Choroid plexus epithelial cell (primary cell): Measurements from ENCODE around the gene GFRA4.

Experiments used
- DNase-seq: peaks from one replicate; pipeline ENCODE4 v3.0.0-alpha.2; 2010; ENCODE audit warnings: low read depth
- H3K4me3 ChIP-seq: 2 replicates; pipeline ENCODE4 v1.5.1; 2011; ENCODE audit warnings: low read depth, mild to moderate bottlenecking, control low read depth, low read length, moderate library complexity
- CTCF ChIP-seq: conservative IDR thresholded peaks from 2 replicates; pipeline ENCODE4 v1.5.1; 2011; ENCODE audit warnings: low read depth, mild to moderate bottlenecking, control low read depth, inconsistent platforms, low read length, moderate library complexity

The GFRA4 gene

GRCh38 chr20:3693376-3693775, 30.2 kb upstream of the GFRA4 start:
- no peak overlapping the region for H3K4me3 ChIP-seq
- no peak for TF ChIP-seq CTCF
- DNase-seq: no peak

GRCh38 chr20:3692706-3693294, 29.6 kb upstream of the GFRA4 start:
- TF ChIP-seq CTCF: no peak
- DNase-seq: no peak
- no peak overlapping the region for H3K4me3 ChIP-seq

GRCh38 chr20:3691897-3692296, 28.7 kb upstream of the GFRA4 start:
- DNase-seq: no peak
- TF ChIP-seq CTCF: no peak
- H3K4me3 ChIP-seq: no peak overlapping the region

GRCh38 chr20:3691306-3691705, 28.1 kb upstream of the GFRA4 start:
- no peak overlapping the region for H3K4me3 ChIP-seq
- DNase-seq: no peak
- TF ChIP-seq CTCF: no peak

- no peak overlapping the region for H3K4me3 ChIP-seq
- DNase-seq: no peak
- no peak for TF ChIP-seq CTCF
These were observed 27.2 kb upstream of the GFRA4 start for GRCh38 chr20:3690413-3690812.

- DNase-seq: no peak
- no peak overlapping the region for H3K4me3 ChIP-seq
- no peak for TF ChIP-seq CTCF
These were observed 26.8 kb upstream of the GFRA4 start for GRCh38 chr20:3689978-3690377.

- no peak overlapping the region for H3K4me3 ChIP-seq
- DNase-seq: peak; percentile 77
- TF ChIP-seq CTCF: no peak
These were observed 24.5 kb upstream of the GFRA4 start for GRCh38 chr20:3687655-3688054.
